NCI-H510A treated with DMSO at 0.1 percent for 48 hours (cell line): ENCODE data around the gene ZDHHC11.
A peak's percentile ranks its signal among the peaks of the same experiment; 100 is the strongest.
"Not testable (repeated sequence)": the region's sequence is repeated elsewhere in the genome, so short reads cannot be mapped to it uniquely, and the experiment has no call there.

Experiments used
- DNase-seq: peaks from one replicate; lab custom pipeline; 2025; lab: John Stamatoyannopoulos, UW

Gene ZDHHC11

GRCh38 chr5:775961-776861, 74.6 kb downstream of the ZDHHC11 start:
- no peak for DNase-seq

GRCh38 chr5:775595-775960, 75.2 kb downstream of the ZDHHC11 start:
- DNase-seq = not testable (repeated sequence)

GRCh38 chr5:774854-775505, 75.8 kb downstream of the ZDHHC11 start:
- DNase-seq = not testable (repeated sequence)

GRCh38 chr5:774304-774703, 76.5 kb downstream of the ZDHHC11 start:
- DNase-seq = not testable (repeated sequence)

GRCh38 chr5:773517-774264, 77.1 kb downstream of the ZDHHC11 start:
- DNase-seq = no peak

GRCh38 chr5:772931-773330, 77.9 kb downstream of the ZDHHC11 start:
- not testable (repeated sequence) for DNase-seq

GRCh38 chr5:772547-772890, 78.3 kb downstream of the ZDHHC11 start:
- not testable (repeated sequence) for DNase-seq

- DNase-seq = not testable (repeated sequence)
These were observed 78.8 kb downstream of the ZDHHC11 start for GRCh38 chr5:771841-772546.

- not testable (repeated sequence) for DNase-seq
These were observed 79.6 kb downstream of the ZDHHC11 start for GRCh38 chr5:771087-771781.

GRCh38 chr5:770585-770984, 80.2 kb downstream of the ZDHHC11 start:
- DNase-seq = not testable (repeated sequence)

GRCh38 chr5:769485-770145, 81.2 kb downstream of the ZDHHC11 start:
- DNase-seq = not testable (repeated sequence)

- DNase-seq = no peak
These were observed 83.9 kb downstream of the ZDHHC11 start for GRCh38 chr5:766666-767431.

GRCh38 chr5:765948-766631, 84.7 kb downstream of the ZDHHC11 start:
- DNase-seq = no peak

GRCh38 chr5:763998-764781, 86.6 kb downstream of the ZDHHC11 start:
- DNase-seq = no peak

GRCh38 chr5:763397-763796, 87.4 kb downstream of the ZDHHC11 start:
- DNase-seq = no peak

- DNase-seq = not testable (repeated sequence)
These were observed 87.8 kb downstream of the ZDHHC11 start for GRCh38 chr5:762996-763395.

- peak; percentile 92 for DNase-seq
These were observed 88.7 kb downstream of the ZDHHC11 start for GRCh38 chr5:761854-762710.
